Measurements from ENCODE around the gene LENEP.

GRCh38 chr1:154969860-154970452, 23.4 kb upstream of the LENEP start:
- TF ChIP-seq ZNF274 (IDR thresholded peaks at IDR 0.05; ENCODE audit: low read depth, low read length) (no peak), YY1 (IDR thresholded peaks at IDR 0.05; ENCODE audit: insufficient read depth, insufficient read length) (no peak), SUZ12 (IDR thresholded peaks at IDR 0.05; ENCODE audit: extremely low read depth, insufficient read depth, insufficient read length) (no peak)

Data from NT2/D1 (cell line).